ENCODE data around the gene AP2A2. TPM values are rescaled to one million over a fixed set of nuclear protein-coding genes. Genes with fewer than 3 reads are reported as not detected.

Gene AP2A2
- total RNA-seq, 2 donors from 2014 or later = 37.3 to 58.0 TPM

- H3K36me3 Mint-ChIP-seq = no peaks in the 10 kb centered on the region
- DNase-seq (ENCODE audit: low spot score in 2 of 2) (no peak), ATAC-seq (no peak)
- H3K27ac Mint-ChIP-seq = no peak overlapping the region
- H3K9me3 Mint-ChIP-seq = no peaks in the 10 kb centered on the region
Observed at GRCh38 chr11:1052133-1053011, 126.7 kb downstream of the AP2A2 start.

- Mint-ChIP-seq H3K9me3 (no peaks in the 10 kb centered on the region), H3K36me3 (no peaks in the 10 kb centered on the region), H3K27ac (no peak overlapping the region)
- DNase-seq (ENCODE audit: low spot score in 2 of 2) = no peak
- ATAC-seq = no peak
Observed at GRCh38 chr11:1053121-1053901, 127.6 kb downstream of the AP2A2 start.

- ATAC-seq (no peak), DNase-seq (ENCODE audit: low spot score in 2 of 2) (peak in 1 of 2 donors; percentile 51)
- Mint-ChIP-seq H3K9me3 (no peaks in the 10 kb centered on the region), H3K36me3 (no peaks in the 10 kb centered on the region), H3K27ac (no peak overlapping the region)
Observed at GRCh38 chr11:1054143-1055108, 128.8 kb downstream of the AP2A2 start.

- Mint-ChIP-seq H3K27ac (peak overlapping the region in 1 of 2 donors; percentile 48), H3K9me3 (no peaks in the 10 kb centered on the region), H3K36me3 (no peaks in the 10 kb centered on the region)
- no peak for ATAC-seq
- peak in 1 of 2 donors; percentile 48 for DNase-seq (ENCODE audit: low spot score in 2 of 2)
Observed at GRCh38 chr11:1055109-1055703, 129.5 kb downstream of the AP2A2 start.

- Mint-ChIP-seq H3K9me3 (no peaks in the 10 kb centered on the region), H3K36me3 (no peaks in the 10 kb centered on the region), H3K27ac (no peak overlapping the region)
- DNase-seq (ENCODE audit: low spot score in 2 of 2) (peak in 1 of 2 donors; percentile 48), ATAC-seq (no peak)
Observed at GRCh38 chr11:1055990-1056771, 130.5 kb downstream of the AP2A2 start.

- Mint-ChIP-seq H3K9me3 (peaks cover 0 to 11% of the 10 kb centered on the region in 2 donors), H3K36me3 (no peaks in the 10 kb centered on the region), H3K27ac (no peak overlapping the region)
- no peak for DNase-seq (ENCODE audit: low spot score in 2 of 2)
- ATAC-seq = no peak
Observed at GRCh38 chr11:1057806-1058205, 132.1 kb downstream of the AP2A2 start.

GRCh38 chr11:1059759-1060158 is 134.1 kb downstream of the AP2A2 start:
- no peak for ATAC-seq
- no peaks in the 10 kb centered on the region for H3K36me3 Mint-ChIP-seq
- DNase-seq (ENCODE audit: low spot score in 2 of 2) = peak in 1 of 2 donors; percentile 44

GRCh38 chr11:1060410-1060809 is 134.7 kb downstream of the AP2A2 start:
- Mint-ChIP-seq H3K36me3 (no peaks in the 10 kb centered on the region), H3K27ac (no peak overlapping the region), H3K9me3 (peaks cover 0 to 11% of the 10 kb centered on the region in 2 donors)
- DNase-seq (ENCODE audit: low spot score in 2 of 2) (no peak), ATAC-seq (no peak)

More at GRCh38 chr11:1059759-1060158, 134.1 kb downstream of the AP2A2 start:
- Mint-ChIP-seq H3K9me3 (peaks cover 0 to 11% of the 10 kb centered on the region in 2 donors), H3K27ac (no peak overlapping the region)

- H3K9me3 Mint-ChIP-seq = peaks cover 0 to 11% of the 10 kb centered on the region in 2 donors
- no peak overlapping the region for H3K27ac Mint-ChIP-seq
Observed at GRCh38 chr11:1060852-1061616, 135.4 kb downstream of the AP2A2 start.

More at GRCh38 chr11:1060852-1061616, 135.4 kb downstream of the AP2A2 start:
- H3K36me3 Mint-ChIP-seq = no peaks in the 10 kb centered on the region
- DNase-seq (ENCODE audit: low spot score in 2 of 2) (no peak), ATAC-seq (no peak)

Other genes starting within 250 kb of the AP2A2 start
- 10 to 100 TPM; 50.9 to 63.5 TPM for gene DEAF1, start 230.6 kb upstream of the AP2A2 start, total RNA-seq
- 10 to 100 TPM in 1 of 2 donors, 1 to 10 TPM in 1; 5.2 to 11.3 TPM for gene TMEM80, start 230.1 kb upstream of the AP2A2 start, total RNA-seq
- 10 to 100 TPM in 1 of 2 donors, 1 to 10 TPM in 1; 2.4 to 34.1 TPM for gene EPS8L2, start 219.6 kb upstream of the AP2A2 start, total RNA-seq
- gene TALDO1, start 178.4 kb upstream of the AP2A2 start, total RNA-seq = 100 to 1,000 TPM; 226 to 328 TPM
- gene GATD1, start 148.4 kb upstream of the AP2A2 start, total RNA-seq = 10 to 100 TPM; 33.1 to 60.5 TPM
- gene CEND1, start 135.8 kb upstream of the AP2A2 start, total RNA-seq = 1 to 10 TPM in 1 of 2 donors, not detected in 1; 1.1 TPM
- gene SLC25A22, start 127.6 kb upstream of the AP2A2 start, total RNA-seq = 10 to 100 TPM; 22.6 to 34.6 TPM
- gene PIDD1, start 120.6 kb upstream of the AP2A2 start, total RNA-seq = 10 to 100 TPM; 32.8 to 59.2 TPM
- gene RPLP2, start 115.9 kb upstream of the AP2A2 start, total RNA-seq = 1,000 to 10,000 TPM; 3,020 to 3,653 TPM
- gene PNPLA2, start 107.0 kb upstream of the AP2A2 start, total RNA-seq = 10 to 100 TPM; 24.5 to 49.1 TPM
- 1 to 10 TPM in 1 of 2 donors, under 1 TPM in 1; 0.66 to 1.9 TPM for gene CRACR2B, start 98.0 kb upstream of the AP2A2 start, total RNA-seq
- gene CD151, start 92.9 kb upstream of the AP2A2 start, total RNA-seq = 10 to 100 TPM; 42.8 to 46.0 TPM
- gene POLR2L, start 83.3 kb upstream of the AP2A2 start, total RNA-seq = 10 to 100 TPM; 50.4 to 95.1 TPM
- 10 to 100 TPM; 12.6 to 18.9 TPM for gene TSPAN4, start 83.0 kb upstream of the AP2A2 start, total RNA-seq
- 10 to 100 TPM; 49.1 to 62.6 TPM for gene CHID1, start 15.1 kb upstream of the AP2A2 start, total RNA-seq
- not detected for gene MUC6, start 110.8 kb downstream of the AP2A2 start, total RNA-seq
- gene MUC2, start 149.0 kb downstream of the AP2A2 start, total RNA-seq = not detected
- not detected for gene MUC5AC, start 232.1 kb downstream of the AP2A2 start, total RNA-seq